Stimulated activated naive CD8-positive, alpha-beta T cell treated with anti-CD3 and anti-CD28 coated beads, Interleukin-15, Interleukin-2, amounts not matched to agents 100 U/mL and 50 U/mL, for 24 hours (primary cell): ENCODE results near the gene PDCD5.

Experiments used
- ATAC-seq: fragments of 150-1000 bp; cut with Tn5 transposase; one replicate; pipeline ENCODE4 v1.10.0; 2021
- DNase-seq: peaks from one replicate; pipeline ENCODE4 v3.0.0; 2021

The PDCD5 gene

DNA sequence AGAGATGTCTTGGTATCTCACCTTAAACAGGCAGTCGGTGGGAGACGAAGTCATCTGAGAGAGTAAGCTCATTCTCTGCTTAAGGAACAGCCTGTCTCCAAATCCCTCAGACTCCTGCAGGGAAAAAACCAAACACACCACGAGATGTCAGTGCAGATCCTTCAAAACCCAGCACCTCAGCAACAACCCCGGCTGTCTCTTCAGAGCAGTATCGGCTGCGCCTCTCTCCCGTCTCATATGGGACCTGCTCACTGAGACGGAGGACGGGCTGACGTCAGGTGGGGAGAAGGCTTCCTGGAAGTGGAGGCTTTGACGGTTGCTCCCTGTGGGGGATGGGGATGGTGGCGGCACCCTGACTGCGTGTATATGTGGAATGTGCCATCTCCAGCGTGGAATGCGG lies 50.4 kb downstream of the PDCD5 start:
- no peak for DNase-seq
- ATAC-seq = no peak
